Nephron (organoid): Measurements from ENCODE around the gene DZIP1.

ENCODE experiments used
- H3K27ac Mint-ChIP-seq, 3 experiments: 2 replicates each; pipeline ENCODE4 v1.8.0; 2020; ENCODE audit warnings: mixed read lengths in 3 of 3, mild to moderate bottlenecking in 2 of 3, moderate library complexity in 1 of 3
- H3K27me3 Mint-ChIP-seq: 2 replicates; pipeline ENCODE4 v1.8.0; 2021; ENCODE audit warnings: low read depth, mild to moderate bottlenecking, moderate library complexity, mixed read lengths
- H3K36me3 Mint-ChIP-seq: 2 replicates; pipeline ENCODE4 v1.8.0; 2020; ENCODE audit warnings: low read depth, mixed read lengths
- H3K4me1 Mint-ChIP-seq: 2 replicates; pipeline ENCODE4 v1.8.0; 2020; ENCODE audit warnings: mixed read lengths
- H3K4me3 Mint-ChIP-seq, 3 experiments: 2 replicates each; pipeline ENCODE4 v1.8.0; 2020; ENCODE audit warnings: mild to moderate bottlenecking in 3 of 3, mixed read lengths in 3 of 3, moderate library complexity in 2 of 3
- H3K9me3 Mint-ChIP-seq: 2 replicates; pipeline ENCODE4 v1.8.0; 2020; ENCODE audit warnings: mixed read lengths
- CTCF ChIP-seq, 3 experiments: fragments of 200-600 bp; sonication (generic); IDR thresholded peaks; one replicate each; pipeline ENCODE4 v1.5.0; 2021; ENCODE audit warnings: antibody characterized with exemption in 3 of 3; ENCODE audit not compliant: unreplicated experiment in 3 of 3

The DZIP1 gene

GRCh38 chr13:95624020-95624419 is 20.5 kb downstream of the DZIP1 start:
- Mint-ChIP-seq H3K4me3 (no peak overlapping the region), H3K4me1 (no peaks in the 10 kb centered on the region), H3K27ac (no peak overlapping the region), H3K27me3 (no peaks in the 10 kb centered on the region), H3K36me3 (peaks cover 91% of the 10 kb centered on the region), H3K9me3 (peaks cover 13% of the 10 kb centered on the region)
- peak; percentile 60 to 68 (median 67) for TF ChIP-seq CTCF (IDR thresholded peaks at IDR 0.05; ENCODE audit: unreplicated experiment in 3 of 3)

- TF ChIP-seq CTCF (IDR thresholded peaks at IDR 0.05; ENCODE audit: unreplicated experiment in 3 of 3) = no peak
- Mint-ChIP-seq H3K4me1 (no peaks in the 10 kb centered on the region), H3K27me3 (no peaks in the 10 kb centered on the region), H3K27ac (peak overlapping the region in 1 of 3 experiments; percentile 55), H3K36me3 (peaks cover 91% of the 10 kb centered on the region), H3K9me3 (peaks cover 13% of the 10 kb centered on the region), H3K4me3 (no peak overlapping the region)
Measured at GRCh38 chr13:95623141-95623540, 21.4 kb downstream of the DZIP1 start.

- Mint-ChIP-seq H3K27ac (no peak overlapping the region), H3K36me3 (peaks cover 89% of the 10 kb centered on the region), H3K27me3 (no peaks in the 10 kb centered on the region), H3K4me3 (no peak overlapping the region), H3K9me3 (peaks cover under 1% of the 10 kb centered on the region), H3K4me1 (no peaks in the 10 kb centered on the region)
- TF ChIP-seq CTCF (IDR thresholded peaks at IDR 0.05; ENCODE audit: unreplicated experiment in 3 of 3) = no peak
Measured at GRCh38 chr13:95620825-95621498, 23.5 kb downstream of the DZIP1 start.

- H3K36me3 Mint-ChIP-seq = peaks cover 89% of the 10 kb centered on the region
- no peaks in the 10 kb centered on the region for H3K27me3 Mint-ChIP-seq
- H3K9me3 Mint-ChIP-seq = no peaks in the 10 kb centered on the region
- H3K4me3 Mint-ChIP-seq = no peak overlapping the region
- TF ChIP-seq CTCF (IDR thresholded peaks at IDR 0.05; ENCODE audit: unreplicated experiment in 3 of 3) = no peak
- H3K4me1 Mint-ChIP-seq = no peaks in the 10 kb centered on the region
- H3K27ac Mint-ChIP-seq = no peak overlapping the region
Measured at GRCh38 chr13:95620030-95620824, 24.3 kb downstream of the DZIP1 start.

GRCh38 chr13:95615539-95615938 is 29.0 kb downstream of the DZIP1 start:
- H3K4me1 Mint-ChIP-seq = no peaks in the 10 kb centered on the region
- H3K27me3 Mint-ChIP-seq = no peaks in the 10 kb centered on the region
- H3K27ac Mint-ChIP-seq = no peak overlapping the region
- TF ChIP-seq CTCF (IDR thresholded peaks at IDR 0.05; ENCODE audit: unreplicated experiment in 3 of 3) = no peak
- no peaks in the 10 kb centered on the region for H3K9me3 Mint-ChIP-seq
- H3K4me3 Mint-ChIP-seq = no peak overlapping the region
- H3K36me3 Mint-ChIP-seq = peaks cover 85% of the 10 kb centered on the region
